Hepatocyte (in vitro differentiated cells): ENCODE measurements around the gene PMS1. TPM values are rescaled to one million over a fixed set of nuclear protein-coding genes. Genes with fewer than 3 reads are reported as not detected.

Source experiments
- DNase-seq: peaks from one replicate; pipeline ENCODE4 v3.0.0-alpha.2; 2016; ENCODE audit warnings: low spot score
- H2AFZ ChIP-seq: fragments of 200-600 bp; sonication (generic); 2 replicates; pipeline ENCODE4 v1.6.0; 2016; ENCODE audit warnings: antibody characterized with exemption, mild to moderate bottlenecking
- H3K27ac ChIP-seq: fragments of 200-600 bp; sonication (generic); 2 replicates; pipeline ENCODE4 v1.5.1; 2016; ENCODE audit warnings: mild to moderate bottlenecking
- H3K27me3 ChIP-seq: fragments of 200-600 bp; sonication (generic); 2 replicates; pipeline ENCODE4 v1.6.1; 2016
- H3K36me3 ChIP-seq: fragments of 200-600 bp; sonication (generic); replicated peaks from 2 replicates; pipeline ENCODE4 v1.5.1; 2016; ENCODE audit warnings: low read depth; ENCODE audit not compliant: insufficient read depth
- H3K4me1 ChIP-seq: fragments of 200-600 bp; sonication (generic); 2 replicates; pipeline ENCODE4 v1.5.1; 2016; ENCODE audit warnings: mild to moderate bottlenecking, moderate library complexity; ENCODE audit not compliant: insufficient read depth
- H3K4me2 ChIP-seq: fragments of 200-600 bp; sonication (generic); 2 replicates; pipeline ENCODE4 v1.6.0; 2016
- H3K4me3 ChIP-seq: fragments of 200-600 bp; sonication (generic); 2 replicates; pipeline ENCODE4 v1.5.1; 2016; ENCODE audit warnings: mild to moderate bottlenecking
- H3K79me2 ChIP-seq: fragments of 200-600 bp; sonication (generic); 2 replicates; pipeline ENCODE4 v1.6.0; 2017; ENCODE audit warnings: mild to moderate bottlenecking
- H3K9me2 ChIP-seq: fragments of 200-600 bp; sonication (generic); replicated peaks from 2 replicates; pipeline ENCODE4 v1.6.0; 2017; ENCODE audit warnings: mild to moderate bottlenecking; ENCODE audit not compliant: insufficient read depth
- H3K9me3 ChIP-seq: fragments of 200-600 bp; sonication (generic); 2 replicates; pipeline ENCODE4 v1.5.1; 2016; ENCODE audit warnings: low read depth, mild to moderate bottlenecking
- H4K20me1 ChIP-seq: fragments of 200-600 bp; sonication (generic); 2 replicates; pipeline ENCODE4 v1.6.0; 2016; ENCODE audit warnings: mild to moderate bottlenecking; ENCODE audit not compliant: insufficient read depth, poor library complexity, severe bottlenecking
- EZH2 ChIP-seq: fragments of 200-600 bp; sonication (generic); IDR thresholded peaks from 2 replicates; pipeline ENCODE4 v1.6.1; 2016; ENCODE audit warnings: antibody characterized with exemption, mild to moderate bottlenecking, borderline replicate concordance
- EZH2phosphoT487 ChIP-seq: fragments of 200-600 bp; sonication (generic); IDR thresholded peaks from one replicate; pipeline ENCODE4 v1.6.1; 2018; ENCODE audit warnings: antibody characterized with exemption, mild to moderate bottlenecking, low read depth, moderate library complexity; ENCODE audit not compliant: unreplicated experiment, severe bottlenecking
- WGBS: methylation state at CpG from one replicate; pipeline ENCODE4 v1.1.6; 2016; ENCODE audit warnings: low lambda C conversion rate; ENCODE audit errors: missing lambda C conversion rate; 5-methylcytosine and 5-hydroxymethylcytosine counted together
- polyA plus RNA-seq: library from polyadenylated mRNA; unstranded; fragments of >200 nt; fragmentation: Nextera tagmentation; extraction: Ambion mirVana; gene quantifications from 2 replicates; pipeline ENCODE4 v1.2.1, GENCODE V29; 2016
- total RNA-seq: library from RNA; depleted of rRNA; stranded (reverse); fragments of >200 nt; gene quantifications from 2 replicates; pipeline ENCODE4 v1.2.3, GENCODE V29; 2014
- TF ChIP-seq, protein P1 (sequence below): fragments of 200-600 bp; sonication (generic); IDR thresholded peaks from 2 replicates; pipeline ENCODE4 v1.5.1; 2016; ENCODE audit warnings: antibody characterized with exemption, mild to moderate bottlenecking; ENCODE audit not compliant: poor library complexity

Gene PMS1
- total and polyA plus RNA-seq, 2 experiments from 2014 or later: 13.1 to 14.6 TPM

DNA sequence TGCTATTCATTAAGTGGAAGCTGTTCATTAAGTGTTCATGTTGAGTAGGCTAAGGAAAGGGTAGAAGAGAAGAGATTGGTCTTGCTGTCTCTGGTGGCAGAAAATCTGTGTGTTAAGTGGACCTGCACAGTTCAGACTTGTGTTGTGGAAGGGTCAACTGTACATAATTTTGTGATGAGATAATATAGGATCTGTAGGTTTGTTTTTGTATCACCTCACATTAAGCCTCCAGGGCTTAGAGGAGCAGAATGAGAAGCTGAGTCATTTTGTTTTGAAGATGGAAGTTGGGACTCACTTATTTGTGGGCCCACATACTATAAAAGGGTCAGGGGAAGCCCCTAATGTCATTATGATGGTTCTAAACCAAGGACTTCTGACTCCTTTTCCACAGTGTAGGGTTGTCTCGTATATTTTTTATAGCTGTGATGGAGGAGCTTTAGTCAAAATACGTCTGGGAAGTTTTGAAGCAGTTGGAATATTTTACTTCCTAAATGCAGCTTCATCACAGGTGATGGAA lies 18.2 kb downstream of the PMS1 start:
- Histone ChIP-seq H3K4me2 (no peak overlapping the region), H3K27ac (no peak overlapping the region), H3K9me3 (no peaks in the 10 kb centered on the region), H3K9me2 (no peaks in the 10 kb centered on the region), H3K4me3 (no peak overlapping the region), H4K20me1 (no peaks in the 10 kb centered on the region), H2AFZ (no peak overlapping the region), H3K27me3 (no peaks in the 10 kb centered on the region), H3K36me3 (no peaks in the 10 kb centered on the region), H3K4me1 (no peaks in the 10 kb centered on the region), H3K79me2 (peaks cover 6% of the 10 kb centered on the region)
- TF ChIP-seq EZH2: no peak
- 82% methylated on average over 2 of the region's 2 CpGs for WGBS
- no peak for DNase-seq

DNA sequence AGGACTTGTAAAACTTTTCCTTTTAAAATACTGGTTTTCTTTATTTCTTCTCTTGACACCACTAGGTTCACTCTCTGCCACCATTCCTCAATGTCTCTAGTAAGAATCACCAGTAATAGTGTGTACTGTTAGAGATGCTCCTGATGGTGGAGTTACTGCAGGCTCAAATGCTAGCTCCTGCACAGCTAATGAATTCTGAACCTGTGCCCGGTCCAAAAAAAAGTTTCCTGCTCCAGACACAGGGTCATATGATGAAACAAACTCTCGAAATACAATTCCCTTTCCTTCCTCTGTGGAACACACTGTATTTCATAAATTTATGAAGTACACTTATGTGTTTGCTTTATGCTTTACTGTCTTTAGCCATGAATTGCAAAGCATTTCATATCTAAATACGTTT lies 19.2 kb downstream of the PMS1 start:
- H3K9me2 ChIP-seq: no peaks in the 10 kb centered on the region
- H3K27me3 ChIP-seq: no peaks in the 10 kb centered on the region
- no peak overlapping the region for H2AFZ ChIP-seq
- no peaks in the 10 kb centered on the region for H3K4me1 ChIP-seq
- H3K4me2 ChIP-seq: no peak overlapping the region
- TF ChIP-seq EZH2phosphoT487 (no peak), EZH2 (no peak)
- TF ChIP-seq, protein P1, sequence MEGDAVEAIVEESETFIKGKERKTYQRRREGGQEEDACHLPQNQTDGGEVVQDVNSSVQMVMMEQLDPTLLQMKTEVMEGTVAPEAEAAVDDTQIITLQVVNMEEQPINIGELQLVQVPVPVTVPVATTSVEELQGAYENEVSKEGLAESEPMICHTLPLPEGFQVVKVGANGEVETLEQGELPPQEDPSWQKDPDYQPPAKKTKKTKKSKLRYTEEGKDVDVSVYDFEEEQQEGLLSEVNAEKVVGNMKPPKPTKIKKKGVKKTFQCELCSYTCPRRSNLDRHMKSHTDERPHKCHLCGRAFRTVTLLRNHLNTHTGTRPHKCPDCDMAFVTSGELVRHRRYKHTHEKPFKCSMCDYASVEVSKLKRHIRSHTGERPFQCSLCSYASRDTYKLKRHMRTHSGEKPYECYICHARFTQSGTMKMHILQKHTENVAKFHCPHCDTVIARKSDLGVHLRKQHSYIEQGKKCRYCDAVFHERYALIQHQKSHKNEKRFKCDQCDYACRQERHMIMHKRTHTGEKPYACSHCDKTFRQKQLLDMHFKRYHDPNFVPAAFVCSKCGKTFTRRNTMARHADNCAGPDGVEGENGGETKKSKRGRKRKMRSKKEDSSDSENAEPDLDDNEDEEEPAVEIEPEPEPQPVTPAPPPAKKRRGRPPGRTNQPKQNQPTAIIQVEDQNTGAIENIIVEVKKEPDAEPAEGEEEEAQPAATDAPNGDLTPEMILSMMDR: no peak
- no peaks in the 10 kb centered on the region for H4K20me1 ChIP-seq
- DNase-seq: no peak
- H3K9me3 ChIP-seq: no peaks in the 10 kb centered on the region
- 96% methylated on average over 3 of the region's 3 CpGs for WGBS
- peaks cover 6% of the 10 kb centered on the region for H3K79me2 ChIP-seq
- H3K4me3 ChIP-seq: no peak overlapping the region
- H3K36me3 ChIP-seq: no peaks in the 10 kb centered on the region
- no peak overlapping the region for H3K27ac ChIP-seq

DNA sequence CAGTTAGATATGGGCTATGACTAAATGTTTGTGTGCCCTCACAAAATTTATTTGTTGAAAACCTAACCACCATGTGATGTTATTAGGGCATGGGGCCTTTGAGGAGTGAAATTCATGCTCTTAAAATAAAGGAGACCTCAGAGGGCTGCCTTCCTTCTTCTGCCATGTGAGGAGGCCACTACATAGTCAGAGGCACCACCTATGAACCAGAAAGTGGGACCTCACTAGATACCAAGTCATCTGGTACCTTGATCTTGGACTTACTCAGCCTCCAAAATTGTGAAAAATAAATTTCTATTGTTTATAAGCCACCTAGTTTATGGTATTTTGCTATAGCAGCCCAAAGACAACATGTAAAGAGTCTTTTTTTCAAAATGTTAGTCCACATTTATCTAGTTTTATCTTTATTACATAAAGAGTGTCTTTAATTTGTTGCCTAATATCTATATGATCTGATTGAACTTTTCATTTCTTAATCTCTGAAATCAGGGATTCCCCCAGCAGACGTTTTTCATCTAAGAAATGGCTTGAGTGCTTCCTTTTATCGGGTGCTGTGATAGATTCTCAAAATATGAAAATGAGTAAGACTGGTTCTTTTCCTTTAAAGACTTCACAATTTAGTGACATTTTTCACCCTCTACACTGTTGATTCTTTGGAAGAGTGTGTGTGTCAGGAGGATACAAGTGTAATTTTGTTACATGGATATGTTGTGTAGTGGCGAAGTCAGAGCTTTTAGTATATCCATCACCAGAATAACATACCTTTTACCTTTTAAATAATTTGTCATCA lies 34.2 kb downstream of the PMS1 start:
- no peaks in the 10 kb centered on the region for H4K20me1 ChIP-seq
- H2AFZ ChIP-seq: no peak overlapping the region
- no peak overlapping the region for H3K4me2 ChIP-seq
- H3K27ac ChIP-seq: no peak overlapping the region
- no peaks in the 10 kb centered on the region for H3K27me3 ChIP-seq
- H3K79me2 ChIP-seq: no peaks in the 10 kb centered on the region
- H3K4me3 ChIP-seq: no peak overlapping the region
- no peaks in the 10 kb centered on the region for H3K36me3 ChIP-seq
- H3K4me1 ChIP-seq: no peaks in the 10 kb centered on the region
- no peak for DNase-seq
- TF ChIP-seq, protein P1: no peak
- TF ChIP-seq EZH2 (no peak), EZH2phosphoT487 (no peak)
- no peaks in the 10 kb centered on the region for H3K9me3 ChIP-seq
- H3K9me2 ChIP-seq: no peaks in the 10 kb centered on the region
- 86% methylated on average over 3 of the region's 3 CpGs for WGBS

DNA sequence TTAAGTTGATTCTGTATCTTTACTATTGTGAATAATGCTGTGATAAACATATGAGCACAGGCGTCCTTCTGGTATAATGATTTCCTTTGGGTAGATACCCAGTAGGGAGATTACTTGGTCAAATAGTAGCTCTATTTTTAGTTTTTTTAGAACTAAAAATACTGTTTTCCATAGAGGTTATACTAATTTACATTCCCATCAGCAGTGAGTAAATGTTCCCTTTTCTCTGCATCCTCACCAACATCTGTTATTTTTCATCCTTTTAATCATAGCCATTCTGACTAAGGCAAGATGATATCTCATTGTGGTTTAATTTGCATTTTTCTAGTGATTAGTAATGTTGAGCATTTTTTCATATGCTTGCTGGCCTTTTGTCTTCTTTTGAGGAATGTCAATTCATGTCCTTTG lies 35.1 kb downstream of the PMS1 start:
- DNase-seq: no peak
- Histone ChIP-seq H3K9me2 (no peaks in the 10 kb centered on the region), H3K79me2 (no peaks in the 10 kb centered on the region), H3K4me1 (no peaks in the 10 kb centered on the region), H4K20me1 (no peaks in the 10 kb centered on the region), H3K36me3 (no peaks in the 10 kb centered on the region), H2AFZ (no peak overlapping the region), H3K4me3 (no peak overlapping the region), H3K27ac (no peak overlapping the region), H3K9me3 (no peaks in the 10 kb centered on the region), H3K27me3 (no peaks in the 10 kb centered on the region), H3K4me2 (no peak overlapping the region)
- 100% methylated on average over 1 of the region's 1 CpG for WGBS
- TF ChIP-seq, protein P1: no peak
